ENCODE data around the gene BUD31.
"Not testable (repeated sequence)": the region's sequence is repeated elsewhere in the genome, so short reads cannot be mapped to it uniquely, and the experiment has no call there.

Gene BUD31

GRCh38 chr7:99372275-99373090, 36.3 kb upstream of the BUD31 start:
- Histone ChIP-seq H3K4me1 (ENCODE audit: control insufficient read depth, insufficient read depth, low read length) (0 out of 2 replicates have a peak, but pooled peaks cover 5% of the 10 kb centered on the region), H3K27me3 (ENCODE audit: control insufficient read depth, insufficient read depth, low read length) (no peaks in the 10 kb centered on the region), H3K9me3 (ENCODE audit: control insufficient read depth, insufficient read depth, low read length) (no peaks in the 10 kb centered on the region), H3K4me3 (ENCODE audit: low read depth, low read length) (no peak overlapping the region), H3K36me3 (ENCODE audit: control insufficient read depth, insufficient read depth, low read length) (no peaks in the 10 kb centered on the region; the same call in 1 of the 2 replicates), H3K9ac (ENCODE audit: low read depth, low read length) (no peak overlapping the region), H3K27ac (ENCODE audit: low read depth, low read length) (no peak overlapping the region)

GRCh38 chr7:99373091-99374066, 35.4 kb upstream of the BUD31 start:
- Histone ChIP-seq H3K27me3 (ENCODE audit: control insufficient read depth, insufficient read depth, low read length) (no peaks in the 10 kb centered on the region), H3K9me3 (ENCODE audit: control insufficient read depth, insufficient read depth, low read length) (no peaks in the 10 kb centered on the region), H3K27ac (ENCODE audit: low read depth, low read length) (peak overlapping the region; percentile 71), H3K4me1 (ENCODE audit: control insufficient read depth, insufficient read depth, low read length) (0 out of 2 replicates have a peak, but pooled peaks cover 5% of the 10 kb centered on the region), H3K9ac (ENCODE audit: low read depth, low read length) (no peak overlapping the region), H3K36me3 (ENCODE audit: control insufficient read depth, insufficient read depth, low read length) (peaks cover 5% of the 10 kb centered on the region), H3K4me3 (ENCODE audit: low read depth, low read length) (peak overlapping the region; percentile 83)

GRCh38 chr7:99374111-99375064, 34.4 kb upstream of the BUD31 start, which contains the start of gene ARPC1B:
TSS of gene ARPC1B (plus strand) at chr7:99374730. CDS start at chr7:99385715, 10,985 bp downstream.
- 0 out of 2 replicates have a peak, but pooled peaks cover 5% of the 10 kb centered on the region for H3K4me1 ChIP-seq (ENCODE audit: control insufficient read depth, insufficient read depth, low read length)
- peak within 1 kb of the TSS; percentile 83 for H3K4me3 ChIP-seq (ENCODE audit: low read depth, low read length)
- no peak within 1 kb of the TSS for H3K9ac ChIP-seq (ENCODE audit: low read depth, low read length)
- H3K36me3 ChIP-seq (ENCODE audit: control insufficient read depth, insufficient read depth, low read length): peaks cover 8% of the 10 kb centered on the region
- peak within 1 kb of the TSS; percentile 71 for H3K27ac ChIP-seq (ENCODE audit: low read depth, low read length)
- no peaks in the 10 kb centered on the region for H3K27me3 ChIP-seq (ENCODE audit: control insufficient read depth, insufficient read depth, low read length)
- H3K9me3 ChIP-seq (ENCODE audit: control insufficient read depth, insufficient read depth, low read length): no peaks in the 10 kb centered on the region

GRCh38 chr7:99375070-99375807, 33.5 kb upstream of the BUD31 start:
- peak overlapping the region; percentile 83 for H3K4me3 ChIP-seq (ENCODE audit: low read depth, low read length)
- no peak overlapping the region for H3K9ac ChIP-seq (ENCODE audit: low read depth, low read length)
- no peaks in the 10 kb centered on the region for H3K9me3 ChIP-seq (ENCODE audit: control insufficient read depth, insufficient read depth, low read length)
- 0 out of 2 replicates have a peak, but pooled peaks cover 12% of the 10 kb centered on the region for H3K4me1 ChIP-seq (ENCODE audit: control insufficient read depth, insufficient read depth, low read length)
- no peaks in the 10 kb centered on the region for H3K27me3 ChIP-seq (ENCODE audit: control insufficient read depth, insufficient read depth, low read length)
- peaks cover 8% of the 10 kb centered on the region for H3K36me3 ChIP-seq (ENCODE audit: control insufficient read depth, insufficient read depth, low read length)
- no peak overlapping the region for H3K27ac ChIP-seq (ENCODE audit: low read depth, low read length)

- Histone ChIP-seq H3K9ac (ENCODE audit: low read depth, low read length) (no peak overlapping the region), H3K4me1 (ENCODE audit: control insufficient read depth, insufficient read depth, low read length) (0 out of 2 replicates have a peak, but pooled peaks cover 9% of the 10 kb centered on the region), H3K36me3 (ENCODE audit: control insufficient read depth, insufficient read depth, low read length) (peaks cover 16% of the 10 kb centered on the region), H3K9me3 (ENCODE audit: control insufficient read depth, insufficient read depth, low read length) (no peaks in the 10 kb centered on the region), H3K4me3 (ENCODE audit: low read depth, low read length) (no peak overlapping the region), H3K27ac (ENCODE audit: low read depth, low read length) (no peak overlapping the region), H3K27me3 (ENCODE audit: control insufficient read depth, insufficient read depth, low read length) (no peaks in the 10 kb centered on the region)
Observed at GRCh38 chr7:99379043-99379577, 29.7 kb upstream of the BUD31 start.

- H3K36me3 ChIP-seq (ENCODE audit: control insufficient read depth, insufficient read depth, low read length): peaks cover 16% of the 10 kb centered on the region
Observed at GRCh38 chr7:99379693-99380031, 29.1 kb upstream of the BUD31 start.

GRCh38 chr7:99380032-99380822, 28.5 kb upstream of the BUD31 start:
- Histone ChIP-seq H3K9me3 (ENCODE audit: control insufficient read depth, insufficient read depth, low read length) (no peaks in the 10 kb centered on the region), H3K9ac (ENCODE audit: low read depth, low read length) (no peak overlapping the region), H3K4me3 (ENCODE audit: low read depth, low read length) (no peak overlapping the region), H3K36me3 (ENCODE audit: control insufficient read depth, insufficient read depth, low read length) (peaks cover 16% of the 10 kb centered on the region), H3K27ac (ENCODE audit: low read depth, low read length) (no peak overlapping the region), H3K4me1 (ENCODE audit: control insufficient read depth, insufficient read depth, low read length) (0 out of 2 replicates have a peak, but pooled peaks cover 9% of the 10 kb centered on the region), H3K27me3 (ENCODE audit: control insufficient read depth, insufficient read depth, low read length) (no peaks in the 10 kb centered on the region)

More at GRCh38 chr7:99379693-99380031, 29.1 kb upstream of the BUD31 start:
- not testable (repeated sequence) for H3K4me1 ChIP-seq (ENCODE audit: control insufficient read depth, insufficient read depth, low read length); H3K27me3 ChIP-seq (ENCODE audit: control insufficient read depth, insufficient read depth, low read length); H3K9ac ChIP-seq (ENCODE audit: low read depth, low read length); H3K27ac ChIP-seq (ENCODE audit: low read depth, low read length); H3K4me3 ChIP-seq (ENCODE audit: low read depth, low read length); H3K9me3 ChIP-seq (ENCODE audit: control insufficient read depth, insufficient read depth, low read length)

- no peak overlapping the region for H3K4me3 ChIP-seq (ENCODE audit: low read depth, low read length)
- H3K27me3 ChIP-seq (ENCODE audit: control insufficient read depth, insufficient read depth, low read length): no peaks in the 10 kb centered on the region
- H3K36me3 ChIP-seq (ENCODE audit: control insufficient read depth, insufficient read depth, low read length): peaks cover 16% of the 10 kb centered on the region
- no peak overlapping the region for H3K27ac ChIP-seq (ENCODE audit: low read depth, low read length)
- no peaks in the 10 kb centered on the region for H3K9me3 ChIP-seq (ENCODE audit: control insufficient read depth, insufficient read depth, low read length)
- no peak overlapping the region for H3K9ac ChIP-seq (ENCODE audit: low read depth, low read length)
- 0 out of 2 replicates have a peak, but pooled peaks cover 9% of the 10 kb centered on the region for H3K4me1 ChIP-seq (ENCODE audit: control insufficient read depth, insufficient read depth, low read length)
Observed at GRCh38 chr7:99380823-99381663, 27.7 kb upstream of the BUD31 start.
